Measurements from ENCODE around the gene ILF3. TPM values are rescaled to one million over a fixed set of nuclear protein-coding genes. Genes with fewer than 3 reads are reported as not detected.

The ILF3 gene
- polyA plus RNA-seq, 1 donor (not counting 4 experiments of a cell fraction or from before 2014, with no cell fraction given) = 162 TPM

GRCh38 chr19:10691178-10691881, 37.2 kb downstream of the ILF3 start:
- H3K9me1 ChIP-seq (ENCODE audit: control insufficient read depth, extremely low read depth, insufficient read depth, low read length) = no peaks in the 10 kb centered on the region
- H4K20me1 ChIP-seq (ENCODE audit: control insufficient read depth, extremely low read depth, insufficient read depth, low read length) = peaks cover 26% of the 10 kb centered on the region
- H3K36me3 ChIP-seq (ENCODE audit: control insufficient read depth in 2 of 2, extremely low read depth in 1 of 2, insufficient read depth in 2 of 2, low read length in 2 of 2) = peaks cover 40 to 48% of the 10 kb centered on the region in 2 experiments
- no peak overlapping the region for H3K9ac ChIP-seq (ENCODE audit: control insufficient read depth, extremely low read depth, insufficient read depth, low read length)
- no peak for TF ChIP-seq EZH2 (IDR thresholded peaks at IDR 0.05; ENCODE audit: low read length)
- no peak overlapping the region for H3K4me2 ChIP-seq (ENCODE audit: control insufficient read depth, extremely low read depth, insufficient read depth, low read depth, low read length)
- DNase-seq (ENCODE audit: low read depth, low spot score) = no peak
- no peak overlapping the region for H3K4me3 ChIP-seq (ENCODE audit: control insufficient read depth in 2 of 3, extremely low read depth in 1 of 3, insufficient read depth in 2 of 3, low read depth in 1 of 3, low read length in 3 of 3)
- peaks cover 12% of the 10 kb centered on the region for H3K4me1 ChIP-seq (ENCODE audit: control insufficient read depth, extremely low read depth, insufficient read depth, low read length)
- no peaks in the 10 kb centered on the region for H3K27me3 ChIP-seq (ENCODE audit: control insufficient read depth, extremely low read depth, insufficient read depth, low read length)
- H3K27ac ChIP-seq (ENCODE audit: control insufficient read depth, insufficient read depth, low read length) = no peak overlapping the region
- dilution Hi-C loops (cut with MboI; ENCODE audit: extremely low pct_ligation_motif_present, low sequenced_read_pairs) = no loop called here
- peaks cover 5% of the 10 kb centered on the region for H3K79me2 ChIP-seq (ENCODE audit: control insufficient read depth, insufficient read depth, low read length)
- H2AFZ ChIP-seq (ENCODE audit: control insufficient read depth, low read length) = no peak overlapping the region
- no peak for FAIRE-seq
- H3K9me3 ChIP-seq (ENCODE audit: control insufficient read depth, low read depth, low read length) = no peaks in the 10 kb centered on the region

- Histone ChIP-seq H3K27me3 (ENCODE audit: control insufficient read depth, extremely low read depth, insufficient read depth, low read length) (no peaks in the 10 kb centered on the region), H3K36me3 (ENCODE audit: control insufficient read depth in 2 of 2, extremely low read depth in 1 of 2, insufficient read depth in 2 of 2, low read length in 2 of 2) (peaks cover 40 to 46% of the 10 kb centered on the region in 2 experiments), H3K27ac (ENCODE audit: control insufficient read depth, insufficient read depth, low read length) (no peak overlapping the region), H2AFZ (ENCODE audit: control insufficient read depth, low read length) (no peak overlapping the region), H3K4me1 (ENCODE audit: control insufficient read depth, extremely low read depth, insufficient read depth, low read length) (peaks cover 10% of the 10 kb centered on the region), H3K4me2 (ENCODE audit: control insufficient read depth, extremely low read depth, insufficient read depth, low read depth, low read length) (no peak overlapping the region), H3K9me1 (ENCODE audit: control insufficient read depth, extremely low read depth, insufficient read depth, low read length) (no peaks in the 10 kb centered on the region), H3K9me3 (ENCODE audit: control insufficient read depth, low read depth, low read length) (no peaks in the 10 kb centered on the region), H3K4me3 (ENCODE audit: control insufficient read depth in 2 of 3, extremely low read depth in 1 of 3, insufficient read depth in 2 of 3, low read depth in 1 of 3, low read length in 3 of 3) (no peak overlapping the region), H3K79me2 (ENCODE audit: control insufficient read depth, insufficient read depth, low read length) (peaks cover 5% of the 10 kb centered on the region), H3K9ac (ENCODE audit: control insufficient read depth, extremely low read depth, insufficient read depth, low read length) (no peak overlapping the region), H4K20me1 (ENCODE audit: control insufficient read depth, extremely low read depth, insufficient read depth, low read length) (peaks cover 22% of the 10 kb centered on the region)
- TF ChIP-seq, protein P1, sequence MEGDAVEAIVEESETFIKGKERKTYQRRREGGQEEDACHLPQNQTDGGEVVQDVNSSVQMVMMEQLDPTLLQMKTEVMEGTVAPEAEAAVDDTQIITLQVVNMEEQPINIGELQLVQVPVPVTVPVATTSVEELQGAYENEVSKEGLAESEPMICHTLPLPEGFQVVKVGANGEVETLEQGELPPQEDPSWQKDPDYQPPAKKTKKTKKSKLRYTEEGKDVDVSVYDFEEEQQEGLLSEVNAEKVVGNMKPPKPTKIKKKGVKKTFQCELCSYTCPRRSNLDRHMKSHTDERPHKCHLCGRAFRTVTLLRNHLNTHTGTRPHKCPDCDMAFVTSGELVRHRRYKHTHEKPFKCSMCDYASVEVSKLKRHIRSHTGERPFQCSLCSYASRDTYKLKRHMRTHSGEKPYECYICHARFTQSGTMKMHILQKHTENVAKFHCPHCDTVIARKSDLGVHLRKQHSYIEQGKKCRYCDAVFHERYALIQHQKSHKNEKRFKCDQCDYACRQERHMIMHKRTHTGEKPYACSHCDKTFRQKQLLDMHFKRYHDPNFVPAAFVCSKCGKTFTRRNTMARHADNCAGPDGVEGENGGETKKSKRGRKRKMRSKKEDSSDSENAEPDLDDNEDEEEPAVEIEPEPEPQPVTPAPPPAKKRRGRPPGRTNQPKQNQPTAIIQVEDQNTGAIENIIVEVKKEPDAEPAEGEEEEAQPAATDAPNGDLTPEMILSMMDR (optimal IDR thresholded peaks at IDR 0.05 in 1 of 3, IDR thresholded peaks at IDR 0.05 in 1 of 3, conservative IDR thresholded peaks at IDR 0.05 in 1 of 3; ENCODE audit: extremely low read depth in 1 of 3, insufficient read depth in 2 of 3, low read length in 3 of 3) = no peak
- TF ChIP-seq EZH2 (IDR thresholded peaks at IDR 0.05; ENCODE audit: low read length) = no peak
- FAIRE-seq = no peak
- dilution Hi-C loops (cut with MboI; ENCODE audit: extremely low pct_ligation_motif_present, low sequenced_read_pairs) = no loop called here
- no peak for DNase-seq (ENCODE audit: low read depth, low spot score)
Observed at GRCh38 chr19:10691883-10692282, 37.7 kb downstream of the ILF3 start.
